ENCODE data around the gene PCDHB14. TPM values are rescaled to one million over a fixed set of nuclear protein-coding genes. Genes with fewer than 3 reads are reported as not detected.
"Not testable (repeated sequence)": the region's sequence is repeated elsewhere in the genome, so short reads cannot be mapped to it uniquely, and the experiment has no call there.

The PCDHB14 gene
- total RNA-seq, 1 donor from 2014 or later: 6.9 TPM

DNA sequence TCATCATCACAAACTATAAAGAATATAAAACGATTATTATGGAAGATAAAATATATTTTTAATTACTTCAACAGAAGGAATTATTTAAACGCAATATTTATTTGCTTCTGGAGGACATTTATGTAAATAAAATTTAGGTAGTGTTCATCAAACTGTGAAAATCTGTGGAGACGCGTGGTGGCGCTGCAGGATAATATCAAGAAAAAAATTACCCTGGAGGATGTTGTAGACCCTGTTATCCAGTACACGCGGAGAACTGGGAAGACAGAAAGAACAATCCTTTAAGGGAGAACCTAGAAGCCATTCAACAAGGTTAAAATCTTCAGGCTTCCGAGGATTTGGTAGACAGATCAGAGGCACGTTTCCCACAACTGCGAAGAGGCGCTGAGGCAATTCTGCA lies 14.7 kb upstream of the PCDHB14 start, which contains the start of gene PCDHB12:
Gene PCDHB12 (plus strand): TSS at position 242 of the 400 bp plus-strand sequence. CDS start 189 bp downstream, outside the sequence.
- DNase-seq (ENCODE audit: low read depth): peak; percentile 41

DNA sequence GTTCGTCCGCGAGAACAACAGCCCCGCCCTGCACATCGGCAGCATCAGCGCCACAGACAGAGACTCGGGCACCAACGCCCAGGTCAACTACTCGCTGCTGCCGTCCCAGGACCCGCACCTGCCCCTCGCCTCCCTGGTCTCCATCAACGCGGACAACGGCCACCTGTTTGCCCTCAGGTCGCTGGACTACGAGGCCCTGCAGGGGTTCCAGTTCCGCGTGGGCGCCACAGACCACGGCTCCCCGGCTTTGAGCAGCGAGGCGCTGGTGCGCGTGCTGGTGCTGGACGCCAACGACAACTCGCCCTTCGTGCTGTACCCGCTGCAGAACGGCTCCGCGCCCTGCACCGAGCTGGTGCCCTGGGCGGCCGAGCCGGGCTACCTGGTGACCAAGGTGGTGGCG lies 12.9 kb upstream of the PCDHB14 start:
- not testable (repeated sequence) for DNase-seq (ENCODE audit: low read depth)

DNA sequence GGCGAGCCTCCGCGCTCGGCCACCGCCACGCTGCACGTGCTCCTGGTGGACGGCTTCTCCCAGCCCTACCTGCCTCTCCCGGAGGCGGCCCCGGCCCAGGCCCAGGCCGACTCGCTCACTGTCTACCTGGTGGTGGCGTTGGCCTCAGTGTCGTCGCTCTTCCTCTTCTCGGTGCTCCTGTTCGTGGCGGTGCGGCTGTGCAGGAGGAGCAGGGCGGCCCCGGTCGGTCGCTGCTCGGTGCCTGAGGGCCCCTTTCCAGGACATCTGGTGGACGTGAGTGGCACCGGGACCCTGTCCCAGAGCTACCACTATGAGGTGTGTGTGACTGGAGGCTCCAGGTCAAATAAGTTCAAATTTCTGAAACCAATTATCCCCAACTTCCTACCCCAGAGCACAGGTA lies 12.3 kb upstream of the PCDHB14 start:
- DNase-seq (ENCODE audit: low read depth): not testable (repeated sequence)

DNA sequence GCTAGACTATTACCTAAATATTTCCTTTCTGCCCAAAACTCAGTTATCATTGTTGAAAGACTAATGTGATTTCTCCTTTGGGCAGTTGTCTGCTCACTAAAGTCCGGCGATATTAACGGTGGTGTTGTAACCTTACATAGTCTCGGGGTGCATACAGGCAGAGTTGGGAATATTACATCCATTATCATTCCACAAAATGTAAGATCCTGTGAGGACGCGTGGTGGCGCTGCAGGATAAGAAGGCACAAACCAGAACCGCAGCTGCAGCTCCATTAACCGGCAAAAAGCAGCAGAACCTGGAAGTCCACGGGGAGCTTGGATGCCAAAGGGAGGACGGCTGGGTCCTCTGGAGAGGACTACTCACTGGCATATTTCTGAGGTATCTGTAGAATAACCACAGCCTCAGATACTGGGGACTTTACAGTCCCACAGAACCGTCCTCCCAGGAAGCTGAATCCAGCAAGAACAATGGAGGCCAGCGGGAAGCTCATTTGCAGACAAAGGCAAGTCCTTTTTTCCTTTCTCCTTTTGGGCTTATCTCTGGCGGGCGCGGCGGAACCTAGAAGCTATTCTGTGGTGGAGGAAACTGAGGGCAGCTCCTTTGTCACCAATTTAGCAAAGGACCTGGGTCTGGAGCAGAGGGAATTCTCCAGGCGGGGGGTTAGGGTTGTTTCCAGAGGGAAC lies 9.3 kb upstream of the PCDHB14 start, which contains the start of gene PCDHB13:
Gene PCDHB13 (plus strand): TSS at position 264 of the 684 bp plus-strand sequence. CDS start 205 bp downstream, at position 469.
- DNase-seq (ENCODE audit: low read depth): peak; percentile 56

DNA sequence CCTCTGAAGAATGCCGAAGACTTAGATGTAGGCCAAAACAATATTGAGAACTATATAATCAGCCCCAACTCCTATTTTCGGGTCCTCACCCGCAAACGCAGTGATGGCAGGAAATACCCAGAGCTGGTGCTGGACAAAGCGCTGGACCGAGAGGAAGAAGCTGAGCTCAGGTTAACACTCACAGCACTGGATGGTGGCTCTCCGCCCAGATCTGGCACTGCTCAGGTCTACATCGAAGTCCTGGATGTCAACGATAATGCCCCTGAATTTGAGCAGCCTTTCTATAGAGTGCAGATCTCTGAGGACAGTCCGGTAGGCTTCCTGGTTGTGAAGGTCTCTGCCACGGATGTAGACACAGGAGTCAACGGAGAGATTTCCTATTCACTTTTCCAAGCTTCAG lies 8.6 kb upstream of the PCDHB14 start:
- not testable (repeated sequence) for DNase-seq (ENCODE audit: low read depth)

DNA sequence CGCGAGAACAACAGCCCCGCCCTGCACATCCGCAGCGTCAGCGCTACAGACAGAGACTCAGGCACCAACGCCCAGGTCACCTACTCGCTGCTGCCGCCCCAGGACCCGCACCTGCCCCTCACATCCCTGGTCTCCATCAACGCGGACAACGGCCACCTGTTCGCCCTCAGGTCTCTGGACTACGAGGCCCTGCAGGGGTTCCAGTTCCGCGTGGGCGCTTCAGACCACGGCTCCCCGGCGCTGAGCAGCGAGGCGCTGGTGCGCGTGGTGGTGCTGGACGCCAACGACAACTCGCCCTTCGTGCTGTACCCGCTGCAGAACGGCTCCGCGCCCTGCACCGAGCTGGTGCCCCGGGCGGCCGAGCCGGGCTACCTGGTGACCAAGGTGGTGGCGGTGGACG lies 7.6 kb upstream of the PCDHB14 start:
- DNase-seq (ENCODE audit: low read depth): not testable (repeated sequence)

DNA sequence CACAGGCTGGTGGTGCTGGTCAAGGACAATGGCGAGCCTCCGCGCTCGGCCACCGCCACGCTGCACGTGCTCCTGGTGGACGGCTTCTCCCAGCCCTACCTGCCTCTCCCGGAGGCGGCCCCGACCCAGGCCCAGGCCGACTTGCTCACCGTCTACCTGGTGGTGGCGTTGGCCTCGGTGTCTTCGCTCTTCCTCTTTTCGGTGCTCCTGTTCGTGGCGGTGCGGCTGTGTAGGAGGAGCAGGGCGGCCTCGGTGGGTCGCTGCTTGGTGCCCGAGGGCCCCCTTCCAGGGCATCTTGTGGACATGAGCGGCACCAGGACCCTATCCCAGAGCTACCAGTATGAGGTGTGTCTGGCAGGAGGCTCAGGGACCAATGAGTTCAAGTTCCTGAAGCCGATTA lies 7.1 kb upstream of the PCDHB14 start:
- not testable (repeated sequence) for DNase-seq (ENCODE audit: low read depth)

DNA sequence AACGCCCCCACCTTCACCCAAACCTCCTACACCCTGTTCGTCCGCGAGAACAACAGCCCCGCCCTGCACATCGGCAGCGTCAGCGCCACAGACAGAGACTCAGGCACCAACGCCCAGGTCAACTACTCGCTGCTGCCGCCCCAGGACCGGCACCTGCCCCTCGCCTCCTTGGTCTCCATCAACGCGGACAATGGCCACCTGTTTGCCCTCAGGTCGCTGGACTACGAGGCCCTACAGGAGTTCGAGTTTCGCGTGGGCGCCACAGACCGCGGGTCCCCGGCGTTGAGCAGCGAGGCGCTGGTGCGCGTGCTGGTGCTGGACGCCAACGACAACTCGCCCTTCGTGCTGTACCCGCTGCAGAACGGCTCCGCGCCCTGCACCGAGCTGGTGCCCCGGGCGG lies 1.7 kb downstream of the PCDHB14 start:
- not testable (repeated sequence) for DNase-seq (ENCODE audit: low read depth)

DNA sequence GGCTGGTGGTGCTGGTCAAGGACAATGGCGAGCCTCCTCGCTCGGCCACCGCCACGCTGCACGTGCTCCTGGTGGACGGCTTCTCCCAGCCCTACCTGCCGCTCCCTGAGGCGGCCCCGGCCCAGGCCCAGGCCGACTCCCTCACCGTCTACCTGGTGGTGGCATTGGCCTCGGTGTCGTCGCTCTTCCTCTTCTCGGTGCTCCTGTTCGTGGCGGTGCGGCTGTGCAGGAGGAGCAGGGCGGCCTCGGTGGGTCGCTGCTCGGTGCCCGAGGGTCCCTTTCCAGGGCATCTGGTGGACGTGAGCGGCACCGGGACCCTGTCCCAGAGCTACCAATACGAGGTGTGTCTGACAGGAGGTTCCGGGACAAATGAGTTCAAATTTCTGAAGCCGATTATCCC lies 2.3 kb downstream of the PCDHB14 start:
- DNase-seq (ENCODE audit: low read depth): not testable (repeated sequence)

DNA sequence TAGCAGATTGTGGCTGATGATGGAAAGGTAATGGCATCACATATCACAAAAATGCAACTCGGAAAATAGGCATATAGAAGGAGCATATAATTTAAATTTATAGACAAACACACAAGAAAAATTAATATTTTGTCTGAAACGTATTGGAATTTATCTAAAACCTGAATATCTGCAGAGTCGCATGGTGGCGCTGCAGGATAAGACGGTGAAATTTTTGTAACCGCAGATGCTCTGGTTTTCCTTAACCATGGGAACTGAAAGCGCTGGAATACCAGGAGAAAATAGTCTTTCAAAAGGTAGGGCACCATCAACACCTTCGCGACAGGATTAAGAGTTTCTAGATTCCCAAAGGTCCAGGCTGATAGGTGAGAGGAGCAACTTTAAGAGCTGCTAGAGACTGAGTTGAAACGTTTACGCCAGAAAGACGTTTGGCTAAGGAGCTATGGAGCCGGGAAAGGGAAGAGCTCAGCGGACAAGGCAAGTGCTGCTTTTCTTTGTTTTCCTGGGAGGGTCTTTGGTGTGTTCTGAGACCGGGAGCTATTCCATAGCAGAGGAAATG lies 11.0 kb downstream of the PCDHB14 start:
- DNase-seq (ENCODE audit: low read depth): no peak

DNA sequence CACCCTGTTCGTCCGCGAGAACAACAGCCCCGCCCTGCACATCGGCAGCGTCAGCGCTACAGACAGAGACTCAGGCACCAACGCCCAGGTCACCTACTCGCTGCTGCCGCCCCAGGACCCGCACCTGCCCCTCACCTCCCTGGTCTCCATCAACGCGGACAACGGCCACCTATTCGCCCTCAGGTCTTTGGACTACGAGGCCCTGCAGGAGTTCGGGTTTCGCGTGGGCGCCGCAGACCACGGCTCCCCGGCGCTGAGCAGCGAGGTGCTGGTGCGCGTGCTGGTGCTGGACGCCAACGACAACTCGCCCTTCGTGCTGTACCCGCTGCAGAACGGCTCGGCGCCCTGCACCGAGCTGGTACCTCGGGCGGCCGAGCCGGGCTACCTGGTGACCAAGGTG lies 12.8 kb downstream of the PCDHB14 start:
- not testable (repeated sequence) for DNase-seq (ENCODE audit: low read depth)

DNA sequence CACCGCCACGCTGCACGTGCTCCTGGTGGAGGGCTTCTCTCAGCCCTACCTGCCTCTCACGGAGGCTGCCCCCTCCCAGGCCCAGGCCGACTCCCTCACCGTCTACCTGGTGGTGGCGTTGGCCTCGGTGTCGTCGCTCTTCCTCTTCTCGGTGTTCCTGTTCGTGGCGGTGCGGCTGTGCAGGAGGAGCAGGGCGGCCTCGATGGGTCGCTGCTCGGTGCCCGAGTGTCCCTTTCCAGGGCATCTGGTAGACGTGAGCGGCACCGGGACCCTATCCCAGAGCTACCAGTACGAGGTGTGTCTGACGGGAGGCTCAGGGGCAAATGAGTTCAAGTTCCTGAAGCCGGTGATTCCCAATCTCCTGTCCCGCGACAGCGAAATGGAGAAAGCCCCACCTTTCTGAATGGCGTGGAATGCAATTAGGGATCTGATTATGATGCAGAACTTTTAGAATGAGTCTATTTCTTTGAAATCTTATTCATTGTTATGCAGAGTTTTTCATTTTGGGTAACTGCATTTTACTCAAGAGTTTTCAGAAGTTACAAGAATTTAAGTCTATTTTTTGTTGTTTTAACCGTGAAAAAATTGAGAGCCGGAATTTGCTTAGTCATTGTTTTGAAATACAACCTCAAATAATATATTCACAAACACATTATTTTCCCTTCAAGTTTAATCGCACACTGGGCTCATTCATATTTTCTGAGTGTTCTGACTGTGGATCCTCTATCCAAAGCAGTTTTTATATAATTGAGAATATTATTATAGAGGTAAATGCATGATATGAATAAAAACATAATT lies 13.6 kb downstream of the PCDHB14 start:
- DNase-seq (ENCODE audit: low read depth): no peak

DNA sequence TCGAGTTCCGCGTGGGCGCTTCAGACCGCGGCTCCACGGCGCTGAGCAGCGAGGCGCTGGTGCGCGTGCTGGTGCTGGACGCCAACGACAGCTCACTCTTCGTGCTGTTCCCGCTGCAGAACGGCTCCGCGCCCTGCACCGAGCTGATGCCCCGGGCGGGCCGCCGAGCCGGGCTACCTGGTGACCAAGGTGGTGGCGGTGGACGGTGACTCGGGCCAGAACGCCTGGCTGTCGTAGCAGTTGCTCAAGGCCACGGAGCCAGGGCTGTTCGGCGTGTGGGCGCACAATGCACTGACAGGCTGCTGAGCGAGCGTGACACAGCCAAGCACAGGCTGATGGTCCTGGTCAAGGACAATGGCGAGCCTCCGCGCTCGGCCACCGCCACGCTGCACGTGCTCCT lies 18.4 kb downstream of the PCDHB14 start:
- no peak for DNase-seq (ENCODE audit: low read depth)

DNA sequence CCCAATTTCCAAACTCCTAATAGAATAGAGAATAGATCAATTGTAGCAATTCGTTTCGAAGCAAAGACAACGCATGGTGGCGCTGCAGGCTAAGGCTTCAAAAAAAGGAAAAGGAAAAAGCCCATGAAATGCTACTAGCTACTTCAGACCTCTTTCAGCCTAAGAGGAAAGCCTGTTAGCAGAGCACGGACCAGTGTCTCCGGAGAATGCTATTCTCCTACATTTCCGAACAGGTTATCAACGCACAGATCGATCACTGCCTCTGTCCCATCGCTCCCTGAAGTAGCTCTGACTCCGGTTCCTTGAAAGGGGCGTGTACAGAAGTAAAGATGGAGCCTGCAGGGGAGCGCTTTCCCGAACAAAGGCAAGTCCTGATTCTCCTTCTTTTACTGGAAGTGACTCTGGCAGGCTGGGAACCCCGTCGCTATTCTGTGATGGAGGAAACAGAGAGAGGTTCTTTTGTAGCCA lies 22.1 kb downstream of the PCDHB14 start, which contains the start of gene PCDHB15:
Gene PCDHB15 (plus strand): TSS at position 146 of the 468 bp plus-strand sequence. CDS start 184 bp downstream, at position 330.
- peak; percentile 16 for DNase-seq (ENCODE audit: low read depth)

DNA sequence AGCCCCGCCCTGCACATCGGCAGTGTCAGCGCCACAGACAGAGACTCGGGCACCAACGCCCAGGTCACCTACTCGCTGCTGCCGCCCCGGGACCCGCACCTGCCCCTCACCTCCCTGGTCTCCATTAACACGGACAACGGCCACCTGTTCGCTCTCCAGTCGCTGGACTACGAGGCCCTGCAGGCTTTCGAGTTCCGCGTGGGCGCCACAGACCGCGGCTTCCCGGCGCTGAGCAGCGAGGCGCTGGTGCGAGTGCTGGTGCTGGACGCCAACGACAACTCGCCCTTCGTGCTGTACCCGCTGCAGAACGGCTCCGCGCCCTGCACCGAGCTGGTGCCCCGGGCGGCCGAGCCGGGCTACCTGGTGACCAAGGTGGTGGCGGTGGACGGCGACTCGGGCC lies 23.8 kb downstream of the PCDHB14 start:
- DNase-seq (ENCODE audit: low read depth): not testable (repeated sequence)

DNA sequence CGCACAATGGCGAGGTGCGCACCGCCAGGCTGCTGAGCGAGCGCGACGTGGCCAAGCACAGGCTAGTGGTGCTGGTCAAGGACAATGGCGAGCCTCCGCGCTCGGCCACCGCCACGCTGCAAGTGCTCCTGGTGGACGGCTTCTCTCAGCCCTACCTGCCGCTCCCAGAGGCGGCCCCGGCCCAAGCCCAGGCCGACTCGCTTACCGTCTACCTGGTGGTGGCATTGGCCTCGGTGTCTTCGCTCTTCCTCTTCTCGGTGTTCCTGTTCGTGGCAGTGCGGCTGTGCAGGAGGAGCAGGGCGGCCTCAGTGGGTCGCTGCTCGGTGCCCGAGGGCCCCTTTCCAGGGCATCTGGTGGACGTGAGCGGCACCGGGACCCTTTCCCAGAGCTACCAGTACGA lies 24.3 kb downstream of the PCDHB14 start:
- DNase-seq (ENCODE audit: low read depth): not testable (repeated sequence)

DNA sequence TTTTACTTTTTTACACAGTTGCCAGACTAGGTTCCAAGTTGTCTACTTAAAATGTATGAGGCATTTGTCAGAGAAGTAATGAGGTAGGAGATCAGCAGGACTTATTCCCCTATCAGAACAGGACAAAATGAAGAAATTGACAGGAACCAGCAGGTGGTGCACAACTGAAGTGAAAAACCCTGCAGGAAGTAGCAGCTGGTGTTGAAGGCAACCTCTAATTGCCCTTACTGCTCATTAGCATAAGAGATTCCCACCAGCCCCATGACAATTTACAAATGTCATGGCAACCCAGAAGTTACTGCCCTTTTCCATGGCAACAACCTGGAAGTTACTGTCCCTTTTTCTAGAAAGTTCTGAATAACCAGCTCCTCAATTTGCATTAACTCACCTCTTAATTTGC lies 27.4 kb downstream of the PCDHB14 start:
- DNase-seq (ENCODE audit: low read depth): no peak

DNA sequence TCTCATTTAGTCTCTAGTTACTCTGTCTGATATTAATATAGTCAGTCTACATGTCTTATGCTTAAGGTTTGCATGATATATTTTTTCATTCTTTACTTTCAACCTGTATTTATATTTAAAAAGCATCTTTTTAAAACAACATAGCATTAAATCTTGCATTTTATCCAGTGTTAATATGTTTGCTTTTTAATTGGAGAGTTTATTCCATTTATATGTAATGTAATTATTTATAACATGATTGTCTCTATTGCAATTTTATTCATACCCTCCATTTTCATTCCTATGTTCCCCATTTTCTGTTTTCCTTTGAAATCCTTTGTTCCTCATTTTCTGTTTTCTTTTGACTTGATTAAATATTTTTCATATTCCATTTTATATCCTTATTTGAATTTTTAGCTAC lies 35.3 kb downstream of the PCDHB14 start:
- no peak for DNase-seq (ENCODE audit: low read depth)

DNA sequence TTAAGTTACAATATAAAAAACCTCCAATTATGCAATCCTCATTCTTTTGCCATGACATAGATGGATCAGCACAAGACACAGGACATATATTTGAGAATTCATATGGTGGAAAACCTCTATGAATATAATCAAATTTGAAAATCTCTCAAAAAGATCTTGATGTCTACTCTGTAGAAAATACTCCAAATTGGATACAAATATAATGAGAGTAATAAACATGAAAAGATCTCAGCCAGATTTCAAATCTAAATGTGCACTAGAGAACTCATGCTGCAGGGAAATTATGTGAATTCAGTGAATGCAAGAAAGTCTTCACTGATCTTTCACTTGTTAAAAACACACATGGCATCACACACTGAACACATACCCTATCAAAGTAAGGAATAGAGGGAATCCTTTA lies 35.8 kb downstream of the PCDHB14 start:
- no peak for DNase-seq (ENCODE audit: low read depth)

DNA sequence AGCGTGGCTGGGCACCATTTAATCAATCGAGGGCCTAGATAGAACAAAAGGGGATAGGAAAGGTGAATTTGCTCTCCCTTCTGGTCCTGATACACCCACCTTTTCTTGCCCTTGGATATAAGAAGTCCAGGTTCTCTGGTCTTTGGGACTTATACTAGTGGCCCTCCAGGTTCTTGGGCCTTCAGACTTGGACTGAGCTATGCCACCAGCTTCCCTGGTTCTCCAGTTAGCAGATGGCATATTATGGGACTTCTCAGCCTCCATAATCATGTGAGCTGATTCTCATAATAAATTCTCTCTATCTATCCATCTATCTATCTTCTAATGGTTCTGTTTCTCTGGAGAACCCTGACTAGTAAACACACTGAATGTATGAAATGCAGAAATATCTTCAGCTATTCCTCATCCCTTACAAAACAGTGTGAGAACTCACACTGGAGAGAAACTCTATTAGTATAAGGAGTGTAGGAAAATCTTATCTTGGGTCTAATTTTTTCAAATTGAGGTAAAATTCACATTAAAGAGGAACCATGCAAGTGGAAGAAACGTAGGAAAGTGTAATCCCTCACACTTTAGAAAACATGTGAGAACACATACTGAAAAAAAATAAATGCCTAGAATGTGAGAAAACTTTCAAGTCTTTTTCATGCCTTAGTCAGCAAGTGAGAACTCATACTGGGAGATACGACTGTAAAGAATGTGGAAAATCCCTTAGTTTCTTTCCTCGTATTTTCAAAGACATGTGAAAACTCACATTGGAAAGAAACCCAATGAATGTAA lies 37.5 kb downstream of the PCDHB14 start:
- peak; percentile 16 for DNase-seq (ENCODE audit: low read depth)

DNA sequence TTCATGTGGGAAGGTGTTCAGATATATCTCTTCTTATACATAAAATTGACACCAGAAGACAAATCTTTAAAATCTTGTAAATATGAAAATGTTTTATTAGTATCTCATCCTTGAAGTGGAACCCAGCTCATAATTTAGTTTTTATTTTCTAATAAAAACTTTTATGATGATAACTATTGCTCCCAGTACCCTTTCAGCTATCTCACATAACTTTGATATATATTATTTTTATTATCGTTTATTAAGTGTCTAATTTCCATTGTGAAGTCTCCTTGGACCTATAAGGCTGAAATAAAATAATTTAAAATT lies 38.0 kb downstream of the PCDHB14 start:
- no peak for DNase-seq (ENCODE audit: low read depth)
